OCI-LY3 (cell line): Measurements from ENCODE around the gene TMEM63B.

ENCODE experiments used
- CTCF ChIP-seq: fragments of 200-600, 300-600 bp; sonication (generic); IDR thresholded peaks from 2 replicates; pipeline ENCODE4 v1.5.1; 2014; ENCODE audit warnings: antibody characterized with exemption, low read length, low read depth
- EZH2phosphoT487 ChIP-seq: fragments of 200-600 bp; shearing (Covaris generic); IDR thresholded peaks from 2 replicates; pipeline ENCODE4 v1.6.1; 2018; ENCODE audit warnings: antibody characterized with exemption, mixed run types, low read depth

- no peak for TF ChIP-seq CTCF
- TF ChIP-seq EZH2phosphoT487: no peak
These were observed 67.0 kb downstream of the TMEM63B start for GRCh38 chr6:44194326-44194725.
